A673 (cell line): ENCODE results near the gene NAXD. TPM values are rescaled to one million over a fixed set of nuclear protein-coding genes. Genes with fewer than 3 reads are reported as not detected.

Experiments
- BruUV-seq: library from RNA; stranded (reverse); fragments of 400-500 nt; replicated peaks from 2 replicates; lab custom pipeline; 2021; lab: Mats Ljungman, UMichigan
- CTCF ChIA-PET: fragments of 300-600 bp; sonication (Branson Sonifier 250); formaldehyde crosslinking; loops from one replicate; lab custom pipeline; 2022; ENCODE audit warnings: antibody characterized with exemption; lab: Charles Lee
- POLR2A ChIA-PET: fragments of 300-600 bp; sonication (Branson Sonifier 250); formaldehyde crosslinking; loops from one replicate; lab custom pipeline; 2022; ENCODE audit warnings: antibody characterized with exemption; ENCODE audit not compliant: low non-redundant PET; lab: Charles Lee
- DNase-seq: peaks from one replicate; pipeline ENCODE4 v3.0.0-alpha.2; 2015; ENCODE audit warnings: low spot score
- H3K27ac ChIP-seq: fragments of 200-600 bp; sonication (generic); 2 replicates; pipeline ENCODE4 v1.5.1; 2016; ENCODE audit warnings: mixed run types, low read depth, mild to moderate bottlenecking, mixed read lengths, antibody characterized with exemption, low read length; ENCODE audit not compliant: poor library complexity, severe bottlenecking
- H3K27me3 ChIP-seq: fragments of 200-600 bp; sonication (generic); replicated peaks from 2 replicates; pipeline ENCODE4 v1.6.1; 2017; ENCODE audit warnings: mixed run types, low read depth, mild to moderate bottlenecking, mixed read lengths, antibody characterized with exemption, low read length; ENCODE audit not compliant: insufficient read depth, poor library complexity
- H3K36me3 ChIP-seq: fragments of 200-600 bp; sonication (generic); 2 replicates; pipeline ENCODE4 v1.6.1; 2016; ENCODE audit warnings: mixed run types, mild to moderate bottlenecking, mixed read lengths, antibody characterized with exemption, low read length; ENCODE audit not compliant: insufficient read depth, poor library complexity, severe bottlenecking
- H3K4me1 ChIP-seq: fragments of 200-600 bp; sonication (generic); 2 replicates; pipeline ENCODE4 v1.6.1; 2017; ENCODE audit warnings: mixed run types, mild to moderate bottlenecking, mixed read lengths, antibody characterized with exemption, low read length; ENCODE audit not compliant: insufficient read depth, poor library complexity, severe bottlenecking
- H3K4me3 ChIP-seq: fragments of 200-600 bp; sonication (generic); 2 replicates; pipeline ENCODE4 v1.5.1; 2016; ENCODE audit warnings: low read depth, mixed run types, mild to moderate bottlenecking, mixed read lengths, low read length; ENCODE audit not compliant: poor library complexity, severe bottlenecking
- H3K9me3 ChIP-seq: fragments of 200-600 bp; sonication (generic); 2 replicates; pipeline ENCODE4 v1.6.1; 2016; ENCODE audit warnings: mixed run types, low read depth, mild to moderate bottlenecking, mixed read lengths, antibody characterized with exemption, low read length; ENCODE audit not compliant: poor library complexity, severe bottlenecking
- CTCF ChIP-seq: fragments of 300-800, 200-600 bp; sonication (generic); conservative IDR thresholded peaks from 2 replicates; pipeline ENCODE4 v1.5.1; 2017; ENCODE audit warnings: low read depth, mild to moderate bottlenecking, antibody characterized with exemption, low read length, moderate library complexity, mixed read lengths
- EZH2 ChIP-seq: fragments of 200-600 bp; sonication (generic); IDR thresholded peaks from 2 replicates; pipeline ENCODE4 v1.6.1; 2017; ENCODE audit warnings: borderline replicate concordance, low read depth, mild to moderate bottlenecking, mixed read lengths, antibody characterized with exemption, low read length; ENCODE audit not compliant: poor library complexity, severe bottlenecking
- intact Hi-C: fragments of 100-400 bp; cut with micrococcal nuclease; formaldehyde crosslinking; loops from one replicate; pipeline ENCODE4 v1.10.0; 2022; ENCODE audit not compliant: unreplicated experiment
- total RNA-seq: library from RNA; stranded (reverse); gene quantifications from 2 replicates; pipeline ENCODE4 v1.2.3, GENCODE V29; 2021

NAXD gene
- total RNA-seq, 1 experiment from 2014 or later = 27.9 TPM

- BruUV-seq = no TSS peak
- Histone ChIP-seq H3K27ac (no peak overlapping the region), H3K9me3 (no peaks in the 10 kb centered on the region), H3K4me1 (no peaks in the 10 kb centered on the region), H3K4me3 (no peak overlapping the region), H3K36me3 (peaks cover 14% of the 10 kb centered on the region), H3K27me3 (no peaks in the 10 kb centered on the region)
- TF ChIP-seq EZH2 = no peak
- TF ChIP-seq CTCF = no peak
- POLR2A ChIA-PET = no interaction called here
- CTCF ChIA-PET = no interaction called here
- no peak for DNase-seq
- intact Hi-C loops = no loop called here
Measured at GRCh38 chr13:110646442-110647364, 31.4 kb downstream of the NAXD start.

GRCh38 chr13:110647365-110647737, 32.0 kb downstream of the NAXD start:
- TF ChIP-seq EZH2 (no peak), CTCF (no peak)
- POLR2A ChIA-PET = no interaction called here
- no peaks in the 10 kb centered on the region for H3K27me3 ChIP-seq
- CTCF ChIA-PET = no interaction called here
- intact Hi-C loops = no loop called here
- H3K27ac ChIP-seq = no peak overlapping the region
- no peak overlapping the region for H3K4me3 ChIP-seq
- no TSS peak for BruUV-seq
- no peaks in the 10 kb centered on the region for H3K4me1 ChIP-seq
- DNase-seq = no peak
- H3K9me3 ChIP-seq = no peaks in the 10 kb centered on the region
- H3K36me3 ChIP-seq = peaks cover 14% of the 10 kb centered on the region

GRCh38 chr13:110648146-110648819, 32.9 kb downstream of the NAXD start:
- no TSS peak for BruUV-seq
- H3K27ac ChIP-seq = no peak overlapping the region
- intact Hi-C loops = no loop called here
- TF ChIP-seq EZH2 = no peak
- no peaks in the 10 kb centered on the region for H3K27me3 ChIP-seq
- no peak for DNase-seq
- H3K4me3 ChIP-seq = no peak overlapping the region
- POLR2A ChIA-PET = no interaction called here
- H3K36me3 ChIP-seq = peaks cover 8% of the 10 kb centered on the region
- CTCF ChIA-PET = no interaction called here
- no peaks in the 10 kb centered on the region for H3K4me1 ChIP-seq
- H3K9me3 ChIP-seq = no peaks in the 10 kb centered on the region
